Kidney epithelial cell (primary cell): ENCODE measurements around the gene DEXI. TPM values are rescaled to one million over a fixed set of nuclear protein-coding genes. Genes with fewer than 3 reads are reported as not detected.
A peak's percentile ranks its signal among the peaks of the same experiment; 100 is the strongest.

Experiments
- DNase-seq: peaks from one replicate; pipeline ENCODE4 v3.0.0-alpha.2; 2010; ENCODE audit warnings: low read depth
- H3K27me3 ChIP-seq: 2 replicates; pipeline ENCODE4 v1.6.0; 2011; ENCODE audit warnings: low read length; ENCODE audit not compliant: control insufficient read depth, insufficient read depth
- H3K36me3 ChIP-seq: 2 replicates; pipeline ENCODE4 v1.5.1; 2011; ENCODE audit warnings: low read length; ENCODE audit not compliant: control insufficient read depth, insufficient read depth
- H3K4me3 ChIP-seq: 2 replicates; pipeline ENCODE4 v1.5.1; 2011; ENCODE audit warnings: low read depth, mild to moderate bottlenecking, control low read depth, low read length
- total RNA-seq: library from RNA; depleted of rRNA; stranded (reverse); fragments of >200 nt; gene quantifications from 2 replicates; pipeline ENCODE4 v1.2.3, GENCODE V29; 2015
- TF ChIP-seq, protein P1 (sequence below): IDR thresholded peaks from 2 replicates; pipeline ENCODE4 v1.5.1; 2011; ENCODE audit warnings: mild to moderate bottlenecking, moderate library complexity, low read length, control low read depth, inconsistent platforms; ENCODE audit not compliant: insufficient read depth, poor library complexity, severe bottlenecking

Gene DEXI
- total RNA-seq = 60.1 and 62.5 TPM in 2 replicates

DNA sequence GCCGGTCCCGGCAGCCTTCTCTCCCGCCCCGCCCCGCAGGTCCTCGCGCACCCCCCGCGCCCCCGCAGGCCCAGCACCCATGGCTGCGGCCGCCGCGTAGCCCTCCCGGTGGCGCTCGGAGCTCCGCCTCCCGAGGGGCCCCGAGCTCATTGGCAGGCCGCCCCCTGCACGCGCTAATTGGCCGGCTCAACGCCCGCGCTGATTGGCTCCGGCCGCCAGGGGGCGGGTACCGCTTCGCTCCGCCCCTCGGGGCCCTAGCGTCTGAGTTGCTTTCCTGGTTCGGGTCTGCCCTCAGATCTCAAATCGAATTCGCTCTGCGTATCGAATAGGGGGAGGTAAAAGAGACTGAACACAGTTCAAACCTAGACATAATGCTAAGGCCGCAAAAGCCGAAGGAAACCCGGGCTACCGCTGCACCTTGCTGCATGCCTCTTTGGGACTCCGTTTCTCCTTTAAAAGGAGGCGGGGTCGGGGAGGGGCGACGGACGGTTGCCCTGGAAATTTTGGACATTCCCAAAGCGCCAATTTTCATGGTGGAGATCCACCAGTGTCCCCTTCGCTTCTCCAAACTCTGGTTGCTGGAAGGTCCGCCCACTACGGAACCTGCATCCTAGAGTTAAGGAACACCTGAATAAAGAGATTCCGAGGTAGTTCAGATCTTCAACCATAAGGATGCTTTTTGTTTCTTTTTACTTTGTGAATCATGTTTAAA is at the start of gene DEXI:
Gene DEXI, minus strand, starts transcription at position 117 of the 712 bp plus-strand sequence. CDS start 463 bp downstream, outside the sequence.
- H3K27me3 ChIP-seq = no peaks in the 10 kb centered on the region
- no peaks in the 10 kb centered on the region for H3K36me3 ChIP-seq
- TF ChIP-seq, protein P1, sequence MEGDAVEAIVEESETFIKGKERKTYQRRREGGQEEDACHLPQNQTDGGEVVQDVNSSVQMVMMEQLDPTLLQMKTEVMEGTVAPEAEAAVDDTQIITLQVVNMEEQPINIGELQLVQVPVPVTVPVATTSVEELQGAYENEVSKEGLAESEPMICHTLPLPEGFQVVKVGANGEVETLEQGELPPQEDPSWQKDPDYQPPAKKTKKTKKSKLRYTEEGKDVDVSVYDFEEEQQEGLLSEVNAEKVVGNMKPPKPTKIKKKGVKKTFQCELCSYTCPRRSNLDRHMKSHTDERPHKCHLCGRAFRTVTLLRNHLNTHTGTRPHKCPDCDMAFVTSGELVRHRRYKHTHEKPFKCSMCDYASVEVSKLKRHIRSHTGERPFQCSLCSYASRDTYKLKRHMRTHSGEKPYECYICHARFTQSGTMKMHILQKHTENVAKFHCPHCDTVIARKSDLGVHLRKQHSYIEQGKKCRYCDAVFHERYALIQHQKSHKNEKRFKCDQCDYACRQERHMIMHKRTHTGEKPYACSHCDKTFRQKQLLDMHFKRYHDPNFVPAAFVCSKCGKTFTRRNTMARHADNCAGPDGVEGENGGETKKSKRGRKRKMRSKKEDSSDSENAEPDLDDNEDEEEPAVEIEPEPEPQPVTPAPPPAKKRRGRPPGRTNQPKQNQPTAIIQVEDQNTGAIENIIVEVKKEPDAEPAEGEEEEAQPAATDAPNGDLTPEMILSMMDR = no peak
- no peak for DNase-seq
- peak within 1 kb of the TSS; percentile 48 for H3K4me3 ChIP-seq

DNA sequence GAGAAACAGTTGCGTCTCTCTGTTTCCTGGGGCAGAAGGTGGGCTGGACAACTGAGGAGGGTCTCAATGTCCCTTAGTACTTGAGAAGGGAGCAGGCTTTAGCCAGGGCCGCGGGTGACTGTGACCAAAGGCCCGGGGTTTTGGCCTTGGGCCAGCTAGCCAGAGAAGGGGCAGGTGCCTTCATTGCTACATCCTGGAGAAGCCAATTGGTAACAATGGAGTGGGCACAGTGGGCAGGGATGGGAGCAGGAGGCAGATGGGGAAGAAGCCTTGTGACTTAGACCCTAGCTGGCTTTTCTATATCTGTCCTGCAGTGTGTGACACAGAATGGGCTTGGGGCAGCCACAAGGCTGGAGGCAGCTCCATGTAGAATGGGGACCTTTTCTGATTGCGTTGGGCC is 48.1 kb upstream of the DEXI start:
- Histone ChIP-seq H3K27me3 (no peaks in the 10 kb centered on the region), H3K4me3 (no peak overlapping the region), H3K36me3 (peaks cover 2% of the 10 kb centered on the region)
- TF ChIP-seq, protein P1 = no peak
- DNase-seq = no peak

DNA sequence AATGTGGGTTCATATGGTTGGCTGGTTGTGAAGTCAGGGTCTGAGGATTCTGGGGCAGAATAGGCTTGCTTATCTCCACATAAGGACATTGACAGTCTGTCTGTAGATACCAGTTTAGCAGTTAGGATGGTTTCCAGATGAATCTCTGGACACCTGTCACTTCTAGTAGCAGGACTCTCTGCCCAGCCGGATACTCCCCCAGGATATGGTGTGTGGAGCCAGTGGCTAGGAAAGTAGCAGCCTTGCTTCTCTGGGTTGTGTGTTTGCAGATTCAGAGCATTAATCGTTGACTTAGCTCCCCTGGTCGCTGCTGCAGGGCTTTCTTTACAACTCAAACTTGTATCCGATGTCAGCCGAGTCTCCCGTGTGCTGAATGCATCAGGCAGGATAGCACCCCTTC is 47.3 kb upstream of the DEXI start:
- Histone ChIP-seq H3K27me3 (no peaks in the 10 kb centered on the region), H3K4me3 (no peak overlapping the region), H3K36me3 (peaks cover 1% of the 10 kb centered on the region)
- DNase-seq = no peak
- TF ChIP-seq, protein P1 = peak; percentile 15

DNA sequence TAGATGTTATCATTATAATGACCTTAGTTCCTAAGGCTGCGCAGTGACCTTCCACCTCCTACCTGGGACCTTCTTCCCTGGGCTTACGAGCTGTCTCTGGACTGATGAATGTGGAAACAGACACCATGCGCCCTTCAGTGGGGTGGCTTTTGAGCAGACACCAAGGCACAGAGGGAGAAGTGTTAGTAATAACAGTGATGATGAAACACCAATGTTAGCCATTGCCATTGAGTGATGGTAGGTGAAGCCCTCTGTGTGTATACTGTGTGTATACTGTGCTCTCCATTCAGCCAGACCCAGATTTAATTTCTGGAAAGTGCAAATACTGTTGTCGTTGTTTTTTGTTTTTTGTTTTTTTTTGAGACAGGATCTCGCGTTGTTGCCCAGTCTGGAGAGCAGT is 46.6 kb upstream of the DEXI start:
- H3K36me3 ChIP-seq = peaks cover 1% of the 10 kb centered on the region
- no peak for DNase-seq
- H3K4me3 ChIP-seq = no peak overlapping the region
- TF ChIP-seq, protein P1 = no peak
- no peaks in the 10 kb centered on the region for H3K27me3 ChIP-seq

DNA sequence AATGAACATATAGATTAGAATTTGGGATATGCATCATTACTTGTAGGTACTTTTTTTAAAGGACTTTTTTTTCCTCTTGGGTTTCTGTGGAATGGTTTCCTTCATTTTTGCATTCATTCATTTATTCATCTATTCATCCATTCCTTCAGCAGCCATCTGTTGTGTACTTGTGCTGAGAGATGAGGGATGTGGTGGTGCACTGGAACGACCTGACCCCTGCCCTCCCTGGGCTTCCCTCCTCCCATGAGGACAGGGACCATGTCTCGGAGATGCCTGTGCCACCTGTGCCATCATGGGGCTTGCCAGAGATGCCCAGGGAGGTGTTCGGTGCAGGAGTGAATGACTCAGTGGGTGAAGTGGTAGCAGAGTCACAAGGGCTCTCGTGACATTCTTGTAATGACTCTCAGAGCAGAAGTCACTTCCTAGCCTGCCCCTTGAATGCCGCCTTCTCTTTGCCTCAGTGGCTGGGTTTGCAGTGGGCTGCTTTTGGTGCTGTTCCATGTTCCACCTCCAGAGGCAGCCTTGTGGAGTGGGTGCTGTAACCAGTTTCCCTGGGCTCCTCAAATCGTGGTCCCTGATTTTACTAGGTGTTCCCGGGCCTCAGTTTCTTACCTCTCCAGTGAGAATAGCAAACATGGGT is 46.0 kb upstream of the DEXI start:
- TF ChIP-seq, protein P1 = peak; percentile 24

More for the DNA sequence above, 46.0 kb upstream of the DEXI start:
- Histone ChIP-seq H3K36me3 (no peaks in the 10 kb centered on the region), H3K4me3 (no peak overlapping the region), H3K27me3 (no peaks in the 10 kb centered on the region)
- DNase-seq = no peak
